Amygdala (tissue), 56 donors: ENCODE data around the gene BEX4.
"Not testable (repeated sequence)": the region's sequence is repeated elsewhere in the genome, so short reads cannot be mapped to it uniquely, and the experiment has no call there.

Experiments
- DNase-seq, 56 donors: peaks; one replicate each; lab custom pipeline; 2025; lab: John Stamatoyannopoulos, UW

Gene BEX4

GRCh38 chrX:103235608-103236007 lies 20.7 kb downstream of the BEX4 start:
- not testable (repeated sequence) for DNase-seq

- no peak for DNase-seq
Measured at GRCh38 chrX:103236296-103236695, 21.4 kb downstream of the BEX4 start.

DNA sequence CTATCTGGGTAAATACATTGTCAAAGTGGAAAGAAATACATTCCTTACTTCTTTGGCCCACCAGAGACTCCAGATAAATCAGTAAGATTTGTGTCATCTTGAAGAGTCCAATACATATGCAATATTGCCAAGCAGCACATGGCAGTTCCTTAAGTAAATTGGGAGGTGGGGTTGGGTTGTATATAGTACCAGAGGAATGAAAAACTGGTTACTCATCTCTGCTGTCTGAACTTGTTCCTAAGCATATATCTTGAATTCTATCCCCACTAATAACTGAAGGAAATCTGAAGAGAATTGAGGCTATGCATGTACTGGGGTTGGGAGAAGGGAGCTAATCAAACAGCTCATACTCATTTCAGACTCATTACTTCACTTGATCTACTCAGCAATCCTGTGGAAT lies 25.2 kb downstream of the BEX4 start:
- DNase-seq = no peak

DNA sequence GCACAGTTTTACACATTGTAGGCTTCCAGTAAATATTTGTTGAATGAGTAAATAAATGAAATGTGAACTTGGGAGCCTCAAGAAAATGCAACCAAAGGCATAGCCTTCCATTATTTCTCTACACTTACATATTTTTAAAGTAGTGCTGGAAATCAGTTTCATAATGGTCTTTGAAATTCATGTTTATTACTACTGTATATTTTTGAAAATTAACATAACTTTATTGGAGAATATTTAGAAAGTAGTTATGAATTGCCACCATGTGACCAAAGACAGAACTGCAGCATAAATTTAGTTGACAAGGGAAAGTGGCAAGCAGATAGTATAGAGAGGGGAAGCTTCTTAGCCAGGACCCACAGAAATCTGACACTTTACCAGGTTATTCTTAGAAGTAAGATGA lies 33.6 kb downstream of the BEX4 start:
- peak in 1 of 56 donors; percentile 0 for DNase-seq

- DNase-seq = no peak
Measured at GRCh38 chrX:103249805-103250204, 34.9 kb downstream of the BEX4 start.

- DNase-seq = no peak
Measured at GRCh38 chrX:103250977-103251376, 36.1 kb downstream of the BEX4 start.

- no peak for DNase-seq
Measured at GRCh38 chrX:103253608-103254007, 38.7 kb downstream of the BEX4 start.

- peak in 49 of 56 donors; percentile 0 to 63 (median 30) for DNase-seq
Measured at GRCh38 chrX:103254171-103254824, 39.4 kb downstream of the BEX4 start.

- DNase-seq = peak in 55 of 56 donors; percentile 1 to 92 (median 67)
Measured at GRCh38 chrX:103254921-103255493, 40.1 kb downstream of the BEX4 start, which contains the start of gene TCEAL8. TCEAL8 (minus strand) TSS chrX:103255155; CDS start chrX:103253979, 1,176 bp downstream.

- DNase-seq = no peak
Measured at GRCh38 chrX:103256651-103257050, 41.7 kb downstream of the BEX4 start.

DNA sequence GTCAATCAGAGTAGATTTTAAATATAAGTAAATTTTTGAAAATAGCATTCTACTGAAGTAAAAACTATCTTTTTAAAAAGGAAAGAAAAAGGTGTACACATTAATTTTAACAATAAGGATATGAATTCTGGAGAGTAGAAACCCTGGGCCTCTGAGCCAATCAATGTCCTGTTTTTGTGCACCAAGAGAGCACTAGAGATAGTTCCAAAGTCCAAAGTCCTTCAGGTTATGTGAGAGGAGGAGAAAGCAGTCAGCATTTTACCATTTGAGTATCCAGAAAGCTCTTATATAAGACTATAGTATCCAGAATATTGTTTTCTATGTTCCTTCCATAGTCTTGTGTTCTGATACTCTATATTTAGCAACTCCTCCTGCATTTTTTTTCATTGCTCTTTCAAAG lies 43.4 kb downstream of the BEX4 start:
- no peak for DNase-seq
